HepG2 (cell line): ENCODE measurements around the gene CMIP. TPM values are rescaled to one million over a fixed set of nuclear protein-coding genes. Genes with fewer than 3 reads are reported as not detected.

Experiments used
- ATAC-seq: fragments of 200-7000 bp; cut with Tn5 transposase; 3 replicates; pipeline ENCODE4 v1.9.1; 2020; ENCODE audit warnings: mild to moderate bottlenecking, moderate library complexity
- BruUV-seq: library from RNA; stranded (reverse); fragments of 400-500 nt; replicated peaks from 2 replicates; lab custom pipeline; 2021; lab: Mats Ljungman, UMichigan
- CTCF ChIA-PET: fragments of 300-600 bp; formaldehyde crosslinking; extraction: SDS; loops from one replicate; lab custom pipeline; 2021; ENCODE audit warnings: low total read pairs, inconsistent platforms, low intra/inter-chr PET ratio; lab: Yijun Ruan, JAX
- POLR2A ChIA-PET: fragments of 350-600 bp; sonication (Branson Sonifier 250); formaldehyde crosslinking; loops from one replicate; lab custom pipeline; 2020; ENCODE audit warnings: antibody characterized with exemption, inconsistent platforms; lab: Yijun Ruan, JAX
- DNase-seq: peaks from one replicate; pipeline ENCODE4 v3.0.0-alpha.2; 2015; ENCODE audit warnings: low spot score
- FAIRE-seq: peaks from 3 replicates; lab custom pipeline; 2011; peaks lifted over from hg19 to GRCh38; lab: Jason Lieb, UNC
- H2AFZ ChIP-seq: one replicate; pipeline ENCODE4 v1.6.1; 2011; ENCODE audit warnings: low read length, inconsistent platforms
- H3K27ac ChIP-seq: fragments of 300-600 bp; 3 replicates; pipeline ENCODE4 v1.8.0; 2011; ENCODE audit warnings: mixed run types, mild to moderate bottlenecking, mixed read lengths, low read length, inconsistent platforms; ENCODE audit not compliant: insufficient read depth; ENCODE audit errors: extremely low read length
- H3K27me3 ChIP-seq, 2 experiments: fragments of 200-600 bp in 1 of 2; 2 replicates in 1 of 2; 3 replicates in 1 of 2; pipeline versions ENCODE4 v1.6.0 to v1.8.0; 2011; ENCODE audit warnings: low read length in 2 of 2, mild to moderate bottlenecking in 2 of 2, moderate library complexity in 2 of 2, inconsistent platforms in 1 of 2; ENCODE audit not compliant: insufficient read depth in 2 of 2, control insufficient read depth in 1 of 2
- H3K36me3 ChIP-seq, 2 experiments: fragments of 200-600 bp in 1 of 2; replicated peaks in 1 of 2; 2 replicates in 1 of 2; 3 replicates in 1 of 2; pipeline versions ENCODE4 v1.5.1 to v1.8.0; 2011; ENCODE audit warnings: low read length in 2 of 2, inconsistent platforms in 1 of 2; ENCODE audit not compliant: insufficient read depth in 2 of 2, control insufficient read depth in 1 of 2
- H3K4me1 ChIP-seq: 2 replicates; pipeline ENCODE4 v1.5.1; 2012; ENCODE audit warnings: low read length, inconsistent platforms; ENCODE audit not compliant: insufficient read depth
- H3K4me2 ChIP-seq: 2 replicates; pipeline ENCODE4 v1.6.0; 2011; ENCODE audit warnings: low read depth, low read length, inconsistent platforms
- H3K4me3 ChIP-seq, 3 experiments: fragments of 200-600 bp in 1 of 3; sonication (generic), shearing (Covaris generic) in 1 of 3; replicated peaks in 1 of 3; 2 replicates each; pipeline ENCODE4 v1.5.1; 2011 to 2016; ENCODE audit warnings: low read length in 3 of 3, inconsistent platforms in 2 of 3, low read depth in 2 of 3, mild to moderate bottlenecking in 2 of 3, control low read depth in 1 of 3, mixed read lengths in 1 of 3; ENCODE audit not compliant: insufficient read depth in 1 of 3
- H3K79me2 ChIP-seq: one replicate; pipeline ENCODE4 v1.6.1; 2011; ENCODE audit warnings: low read length, inconsistent platforms; ENCODE audit not compliant: insufficient read depth
- H3K9ac ChIP-seq: 2 replicates; pipeline ENCODE4 v1.6.0; 2011; ENCODE audit warnings: mild to moderate bottlenecking, low read depth, low read length, inconsistent platforms; ENCODE audit not compliant: insufficient read depth
- H3K9me3 ChIP-seq: 2 replicates; pipeline ENCODE4 v1.5.1; 2012; ENCODE audit warnings: mild to moderate bottlenecking, low read length
- H4K20me1 ChIP-seq: 2 replicates; pipeline ENCODE4 v1.6.0; 2011; ENCODE audit warnings: inconsistent platforms, mild to moderate bottlenecking, low read length, moderate library complexity; ENCODE audit not compliant: insufficient read depth
- HDAC6 ChIP-seq: fragments of 200-600 bp; sonication (generic); IDR thresholded peaks from 2 replicates; pipeline ENCODE4 v1.7.0; 2017; ENCODE audit warnings: mild to moderate bottlenecking, antibody characterized with exemption, low read length, low read depth
- SMYD3 ChIP-seq: sonication (generic); formaldehyde crosslinking; IDR thresholded peaks from 2 replicates; pipeline ENCODE4 v1.8.1; 2023; ENCODE audit warnings: mild to moderate bottlenecking, missing genetic modification reagents
- SP4 ChIP-seq: sonication (generic); formaldehyde crosslinking; IDR thresholded peaks from 2 replicates; pipeline ENCODE4 v1.8.1; 2023; ENCODE audit warnings: mild to moderate bottlenecking, missing genetic modification reagents
- ZNF619 ChIP-seq: sonication (generic); formaldehyde crosslinking; IDR thresholded peaks from 2 replicates; pipeline ENCODE4 v1.4.0; 2020; ENCODE audit warnings: mild to moderate bottlenecking, missing genetic modification reagents
- ZNF782 ChIP-seq: sonication (generic); formaldehyde crosslinking; IDR thresholded peaks from 2 replicates; pipeline ENCODE4 v1.4.0; 2020; ENCODE audit warnings: missing genetic modification reagents, mild to moderate bottlenecking, borderline replicate concordance
- ZSCAN25 ChIP-seq: sonication (generic); formaldehyde crosslinking; IDR thresholded peaks from 2 replicates; pipeline ENCODE4 v1.8.0; 2022; ENCODE audit warnings: mild to moderate bottlenecking, missing genetic modification reagents
- WGBS: methylation state at CpG from one replicate; pipeline ENCODE4 v1.1.6; 2017; ENCODE audit warnings: low lambda C conversion rate; 5-methylcytosine and 5-hydroxymethylcytosine counted together
- in situ Hi-C: cut with HindIII; loops from 2 replicates; pipeline ENCODE4 v1.10.0; 2017; ENCODE audit warnings: low pct_unique_long_range_greater_than_20kb; ENCODE audit not compliant: extremely low pct_ligation_motif_present
- intact Hi-C: fragments of 100-400 bp; cut with micrococcal nuclease; formaldehyde crosslinking; loops from one replicate; pipeline ENCODE4 v1.10.0; 2022; ENCODE audit not compliant: unreplicated experiment
- polyA plus RNA-seq, 8 experiments: library from polyadenylated mRNA; depleted of rRNA in 3 of 8; stranded (reverse) in 7 of 8; unstranded in 1 of 8; fragments of >200 nt; fragmentation: Illumina TruSeq in 4 of 8; extraction: Trizol in 4 of 8; gene quantifications; 2 replicates each; pipeline versions ENCODE4 v1.2.1 to v1.2.3, GENCODE V29; 2011 to 2016; ENCODE audit warnings: low read depth in 4 of 8, missing spikeins in 1 of 8, mixed read lengths in 1 of 8; ENCODE audit not compliant: insufficient read depth in 1 of 8
- total RNA-seq, 5 experiments: library from RNA; depleted of rRNA; stranded (reverse); fragments of >200 nt; fragmentation: Illumina TruSeq; extraction: Trizol; gene quantifications; 2 replicates each; pipeline ENCODE4 v1.2.3, GENCODE V29; 2016; ENCODE audit warnings: low read depth in 1 of 5
- TF ChIP-seq, protein P1 (sequence below): sonication (generic); formaldehyde crosslinking; IDR thresholded peaks from 2 replicates; pipeline ENCODE4 v1.4.0; 2020; ENCODE audit warnings: missing genetic modification reagents, borderline replicate concordance

The CMIP gene
- total and polyA plus RNA-seq, 2 of the 13 experiments (the other 11 are each of a cell fraction or from before 2014, with no cell fraction given), result 10.9 to 18.1 TPM

- ATAC-seq (no peak), FAIRE-seq (no peak), DNase-seq (no peak)
- Histone ChIP-seq H3K27me3 (no peaks in the 10 kb centered on the region), H4K20me1 (no peaks in the 10 kb centered on the region; the same call in 1 of the 2 replicates), H3K4me3 (no peak overlapping the region), H3K36me3 (peaks cover 63 to 95% of the 10 kb centered on the region in 2 experiments), H2AFZ (no peak overlapping the region), H3K9me3 (no peaks in the 10 kb centered on the region), H3K4me1 (no peaks in the 10 kb centered on the region), H3K4me2 (no peak overlapping the region), H3K27ac (no peak overlapping the region), H3K79me2 (no peaks in the 10 kb centered on the region), H3K9ac (no peak overlapping the region)
- in situ Hi-C loops, result no loop called here
- ChIA-PET POLR2A (no interaction called here), CTCF (interaction anchor here (0.9 to 1.0 kb wide), 2 partner anchors 295 to 332 kb away, joined by 5 to 7 read pairs; no protein-coding TSS in a partner anchor)
- BruUV-seq, result no TSS peak
- WGBS, result 95% methylated on average over 10 of the region's 11 CpGs
- TF ChIP-seq SMYD3 (CRISPR knock-in tag), result no peak
- TF ChIP-seq ZSCAN25 (CRISPR knock-in tag), result no peak
- TF ChIP-seq ZNF619 (CRISPR knock-in tag), result no peak
- TF ChIP-seq ZNF782 (CRISPR knock-in tag), result no peak
- no peak for TF ChIP-seq HDAC6
- TF ChIP-seq, protein P1, sequence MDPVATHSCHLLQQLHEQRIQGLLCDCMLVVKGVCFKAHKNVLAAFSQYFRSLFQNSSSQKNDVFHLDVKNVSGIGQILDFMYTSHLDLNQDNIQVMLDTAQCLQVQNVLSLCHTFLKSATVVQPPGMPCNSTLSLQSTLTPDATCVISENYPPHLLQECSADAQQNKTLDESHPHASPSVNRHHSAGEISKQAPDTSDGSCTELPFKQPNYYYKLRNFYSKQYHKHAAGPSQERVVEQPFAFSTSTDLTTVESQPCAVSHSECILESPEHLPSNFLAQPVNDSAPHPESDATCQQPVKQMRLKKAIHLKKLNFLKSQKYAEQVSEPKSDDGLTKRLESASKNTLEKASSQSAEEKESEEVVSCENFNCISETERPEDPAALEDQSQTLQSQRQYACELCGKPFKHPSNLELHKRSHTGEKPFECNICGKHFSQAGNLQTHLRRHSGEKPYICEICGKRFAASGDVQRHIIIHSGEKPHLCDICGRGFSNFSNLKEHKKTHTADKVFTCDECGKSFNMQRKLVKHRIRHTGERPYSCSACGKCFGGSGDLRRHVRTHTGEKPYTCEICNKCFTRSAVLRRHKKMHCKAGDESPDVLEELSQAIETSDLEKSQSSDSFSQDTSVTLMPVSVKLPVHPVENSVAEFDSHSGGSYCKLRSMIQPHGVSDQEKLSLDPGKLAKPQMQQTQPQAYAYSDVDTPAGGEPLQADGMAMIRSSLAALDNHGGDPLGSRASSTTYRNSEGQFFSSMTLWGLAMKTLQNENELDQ (CRISPR knock-in tag), result no peak
- no peak for TF ChIP-seq SP4 (CRISPR knock-in tag)
- intact Hi-C loops, result no loop called here
These were observed 253.7 kb downstream of the CMIP start for GRCh38 chr16:81698310-81698641.
